T-helper 1 cell treated with Interleukin-12 subunit alpha and Interleukin-12 subunit beta and Interleukin-4 antibody, amounts not matched to agents 30 ng/mL and 1 ng/mL, for 36 hours (primary cell): Measurements from ENCODE around the gene STXBP5. TPM values are rescaled to one million over a fixed set of nuclear protein-coding genes. Genes with fewer than 3 reads are reported as not detected.

Experiments used
- intact Hi-C: fragments of 100-400 bp; cut with micrococcal nuclease; formaldehyde crosslinking; loops from one replicate; pipeline ENCODE4 v1.15.1; 2024
- total RNA-seq: library from RNA; stranded (reverse); gene quantifications from 2 replicates; pipeline ENCODE4 v1.2.3, GENCODE V29; 2022

The STXBP5 gene
- total RNA-seq, 1 donor from 2014 or later: 23.9 TPM

- intact Hi-C loops: no loop called here
Observed at GRCh38 chr6:147178355-147178754, 25.9 kb upstream of the STXBP5 start.

DNA sequence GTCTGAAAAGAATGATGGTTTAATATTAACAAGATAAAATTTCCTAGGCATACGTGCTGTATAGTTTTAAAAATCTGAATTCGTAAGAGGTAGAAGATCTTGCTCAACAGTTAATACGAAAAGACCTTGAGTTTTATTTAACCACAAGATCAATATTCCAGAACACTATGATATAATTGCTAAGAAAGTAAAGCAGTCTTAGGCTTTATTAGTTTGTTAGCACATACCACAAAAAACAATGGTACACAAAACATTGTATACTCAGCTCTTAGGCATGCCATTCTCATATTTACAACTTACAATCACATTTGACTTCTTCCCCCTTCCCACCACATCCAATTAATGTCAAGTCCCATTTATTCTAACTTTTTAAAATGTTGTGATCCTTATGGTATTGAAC lies 24.4 kb upstream of the STXBP5 start:
- intact Hi-C loops: no loop called here

- intact Hi-C loops: no loop called here
Observed at GRCh38 chr6:147180926-147181325, 23.3 kb upstream of the STXBP5 start.

GRCh38 chr6:147184379-147184778 lies 19.8 kb upstream of the STXBP5 start:
- intact Hi-C loops: no loop called here

DNA sequence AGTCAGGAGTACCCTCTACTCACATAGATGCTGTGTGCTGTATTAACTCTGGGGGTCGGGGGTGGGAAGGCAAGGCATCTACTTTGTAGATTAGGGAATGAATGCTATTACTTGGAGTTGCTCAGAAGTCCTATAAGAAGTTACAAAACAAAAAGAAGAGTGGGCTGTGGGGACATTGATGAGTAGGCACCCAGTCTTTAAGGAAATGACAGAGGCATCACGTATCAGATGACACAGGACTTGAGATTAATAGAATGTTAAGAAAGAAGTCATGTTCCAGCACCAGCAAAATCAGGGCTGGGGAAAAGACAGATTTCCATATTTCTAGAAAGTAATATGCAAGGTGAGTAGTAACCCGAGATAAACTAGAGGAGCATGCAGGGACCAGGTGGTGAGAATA lies 19.0 kb upstream of the STXBP5 start:
- intact Hi-C loops: no loop called here

DNA sequence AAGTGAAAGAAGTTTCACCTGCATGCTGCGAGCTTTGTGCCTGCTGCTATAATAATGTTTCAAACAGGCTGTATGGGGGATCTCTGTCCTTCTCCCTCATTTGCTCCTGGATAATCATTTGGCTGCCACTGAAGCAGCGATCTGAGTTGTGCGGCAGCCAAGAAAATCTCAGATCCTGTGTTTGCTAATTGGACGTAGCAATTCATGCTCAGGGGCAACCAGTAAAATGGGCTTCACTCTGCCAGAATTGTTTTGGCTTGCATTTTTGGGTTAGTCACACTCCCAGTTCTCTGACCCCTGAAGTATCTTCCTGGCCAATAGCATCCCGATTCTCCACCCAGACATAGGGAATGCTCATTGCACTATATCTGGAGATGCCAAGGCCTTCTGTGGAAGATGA lies 13.7 kb upstream of the STXBP5 start:
- intact Hi-C loops: no loop called here

- intact Hi-C loops: no loop called here
Observed at GRCh38 chr6:147192278-147192911, 11.8 kb upstream of the STXBP5 start.

GRCh38 chr6:147194652-147195411 lies 9.4 kb upstream of the STXBP5 start:
- intact Hi-C loops: no loop called here

DNA sequence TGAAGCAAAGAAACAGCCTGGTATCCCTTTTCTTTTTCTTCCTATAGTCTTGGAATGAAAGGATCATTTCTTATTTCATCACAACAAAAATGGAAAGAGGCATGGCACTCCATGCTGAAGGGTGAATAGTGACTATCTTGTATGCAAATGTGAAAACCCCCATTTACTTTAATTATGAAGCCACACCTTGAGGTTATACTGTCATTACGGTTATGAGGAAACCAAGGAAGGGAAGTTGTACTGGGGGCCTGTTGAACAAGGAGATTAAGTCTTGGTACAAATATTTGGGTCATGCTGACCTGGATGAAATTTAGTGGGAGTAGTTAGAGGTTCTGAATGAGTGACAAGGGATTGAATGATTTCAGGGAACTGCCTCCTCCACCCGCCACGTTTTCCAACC lies 8.7 kb upstream of the STXBP5 start:
- intact Hi-C loops: no loop called here

- intact Hi-C loops: no loop called here
Observed at GRCh38 chr6:147195987-147196386, 8.2 kb upstream of the STXBP5 start.

GRCh38 chr6:147200711-147201110 lies 3.5 kb upstream of the STXBP5 start:
- intact Hi-C loops: loop anchor here (5.0 to 10.0 kb wide), 2 partner anchors 1002 to 1466 kb away; partner anchors contain the start of gene EPM2A

GRCh38 chr6:147201885-147202515 lies 2.2 kb upstream of the STXBP5 start:
- intact Hi-C loops: loop anchor here (1.0 to 10.0 kb wide), 5 partner anchors 93 to 1467 kb away; partner anchors contain the start of gene EPM2A

DNA sequence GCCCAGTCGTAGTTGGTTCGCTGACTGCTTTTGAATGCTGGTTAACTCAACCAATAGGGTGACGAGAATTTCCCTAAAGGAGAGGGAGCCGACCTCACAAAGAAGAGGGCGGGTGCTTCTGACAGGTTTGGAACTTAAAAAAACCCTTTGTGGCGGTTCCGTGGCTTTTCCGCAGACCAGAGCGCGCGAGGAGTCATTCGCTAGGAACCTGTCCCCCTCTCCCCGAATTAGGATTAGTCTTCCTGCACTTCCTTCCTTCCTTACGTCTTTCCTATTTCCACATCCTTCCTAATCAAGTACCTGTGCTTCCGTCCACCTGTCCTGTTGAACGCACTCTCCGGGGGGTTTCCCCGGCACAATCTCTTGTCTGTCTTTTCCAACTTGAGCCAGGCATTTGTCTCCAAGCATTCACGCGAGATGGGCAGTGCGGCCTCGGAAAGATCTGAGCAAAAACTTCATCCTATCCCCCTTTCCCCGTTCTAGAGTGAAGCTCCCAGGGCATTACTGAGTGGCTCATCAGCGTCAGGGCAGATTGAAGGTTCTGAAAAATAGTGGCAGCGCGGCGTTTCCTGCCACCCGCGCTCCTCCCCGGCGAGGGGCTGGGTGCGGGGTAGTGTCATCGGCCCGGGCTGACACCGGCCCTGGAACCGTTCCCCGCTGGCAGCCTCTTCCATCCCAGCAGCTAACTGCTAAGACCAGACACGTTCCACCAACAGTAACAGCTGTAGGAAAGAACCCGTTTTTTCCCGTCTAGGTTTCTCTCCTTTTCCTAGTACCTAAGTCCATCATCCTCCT lies 1.5 kb upstream of the STXBP5 start:
- intact Hi-C loops: loop anchor here (1.0 to 10.0 kb wide), 8 partner anchors 83 to 1468 kb away; partner anchors contain the start of genes EPM2A and FBXO30

GRCh38 chr6:147203311-147204059 lies 732 bp upstream of the STXBP5 start:
- intact Hi-C loops: loop anchor here (1.0 to 10.0 kb wide), 8 partner anchors 82 to 1469 kb away; partner anchors contain the start of genes EPM2A, FBXO30 and SHPRH

DNA sequence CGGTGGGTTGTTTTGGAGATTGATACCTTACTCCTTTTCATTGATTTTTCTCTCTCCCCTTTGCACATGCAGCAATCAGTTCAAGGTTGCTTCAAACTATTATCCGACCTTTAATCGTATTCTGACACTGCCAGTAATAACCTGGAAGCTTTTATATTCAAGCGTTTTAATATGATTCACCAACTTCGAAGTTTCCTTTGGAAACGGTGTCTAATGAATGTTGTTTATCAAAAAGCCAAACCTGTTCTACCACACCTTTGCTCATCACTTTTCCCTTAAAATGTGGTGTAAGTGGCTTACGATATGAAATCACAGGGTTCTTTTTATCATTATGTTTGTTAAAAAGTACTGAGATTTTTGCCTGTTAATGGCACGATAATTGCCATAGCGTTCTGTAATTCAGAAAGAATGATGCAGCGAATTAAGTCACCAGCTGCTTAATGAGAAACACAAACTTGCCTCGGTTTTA lies 660 bp downstream of the STXBP5 start:
- intact Hi-C loops: loop anchor here (1.0 to 10.0 kb wide), 4 partner anchors 17 to 1470 kb away; partner anchors contain the start of genes EPM2A and SHPRH

GRCh38 chr6:147205690-147206600 lies 1.7 kb downstream of the STXBP5 start:
- intact Hi-C loops: loop anchor here (1.0 to 10.0 kb wide), 4 partner anchors 8 to 1471 kb away; partner anchors contain the start of genes EPM2A and SHPRH

- intact Hi-C loops: loop anchor here (10.0 kb wide), 1 partner anchor 1473 kb away; the partner anchor contains the start of gene EPM2A
Observed at GRCh38 chr6:147207351-147207750, 3.1 kb downstream of the STXBP5 start.

GRCh38 chr6:147207837-147208754 lies 3.9 kb downstream of the STXBP5 start:
- intact Hi-C loops: loop anchor here (10.0 kb wide), 1 partner anchor 1473 kb away; the partner anchor contains the start of gene EPM2A
